ENCODE results near the gene CCDC180. TPM values are rescaled to one million over a fixed set of nuclear protein-coding genes. Genes with fewer than 3 reads are reported as not detected.

Gene CCDC180
- total and polyA plus RNA-seq, 9 of the 15 experiments (the other 6 are each of a cell fraction or from before 2014, with no cell fraction given) = 0.56 to 4.2 (median 2.5) TPM

DNA sequence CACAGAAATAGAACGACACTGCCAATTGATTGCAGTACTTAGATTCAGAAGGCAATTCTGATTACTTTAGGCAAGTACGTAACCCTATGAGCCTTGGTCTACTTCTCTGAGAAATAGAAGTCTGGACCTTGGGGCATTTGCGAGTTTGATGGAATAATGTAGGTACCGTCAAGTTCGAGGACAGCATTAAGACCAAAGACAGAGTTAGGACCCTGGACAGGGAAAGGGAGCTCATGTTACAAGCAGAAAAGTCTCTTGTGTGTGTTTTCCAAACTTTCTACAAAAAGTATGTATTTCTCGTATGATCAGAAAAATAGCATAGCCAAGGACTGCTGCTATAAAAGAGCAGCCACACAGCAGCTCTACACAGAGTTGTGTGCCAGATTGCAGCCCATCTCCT lies 20.1 kb downstream of the CCDC180 start (continued):
- TF ChIP-seq HNRNPK (IDR thresholded peaks at IDR 0.05; ENCODE audit: low read depth, low read length, poor library complexity, severe bottlenecking) = no peak
- TF ChIP-seq ELK3 (CRISPR knock-in tag; IDR thresholded peaks at IDR 0.05) = no peak

DNA sequence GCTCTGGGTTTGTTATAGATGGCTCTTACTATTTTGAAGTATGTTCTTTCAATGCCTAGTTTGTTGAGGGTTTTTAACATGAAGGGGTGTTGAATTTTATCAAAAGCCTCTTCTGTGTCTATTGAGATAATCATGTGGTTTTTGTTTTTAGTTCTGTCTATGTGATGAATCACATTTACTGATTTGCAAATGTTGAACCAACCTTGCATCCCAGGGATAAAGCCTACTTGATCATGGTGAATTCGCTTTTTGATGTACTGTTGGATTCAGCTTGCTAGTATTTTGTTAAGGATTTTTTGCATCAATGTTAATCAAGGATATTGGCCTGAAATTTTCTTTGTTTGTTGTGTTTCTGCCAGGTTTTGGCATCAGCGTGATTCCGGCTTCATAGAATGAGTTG lies 25.5 kb downstream of the CCDC180 start:
- ATAC-seq = no peak
- Histone ChIP-seq H3K9ac (ENCODE audit: insufficient read depth in 1 of 2, low read depth in 2 of 2, low read length in 2 of 2) (no peak overlapping the region), H3K27ac (ENCODE audit: extremely low read depth, low read depth, low read length) (no peak overlapping the region), H3K4me1 (replicated peaks in 1 of 2; ENCODE audit: control insufficient read depth in 2 of 2, insufficient read depth in 2 of 2, low read length in 2 of 2) (no peaks in the 10 kb centered on the region), H2AFZ (ENCODE audit: low read depth, low read length) (no peak overlapping the region), H3K79me2 (ENCODE audit: control insufficient read depth, insufficient read depth, low read length) (no peaks in the 10 kb centered on the region), H3K9me3 (replicated peaks; ENCODE audit: control insufficient read depth, insufficient read depth, low read depth, low read length) (no peaks in the 10 kb centered on the region), H3K27me3 (ENCODE audit: control insufficient read depth in 2 of 2, insufficient read depth in 2 of 2, low read length in 2 of 2) (no peaks in the 10 kb centered on the region), H3K36me3 (ENCODE audit: control insufficient read depth, insufficient read depth, low read length) (no peaks in the 10 kb centered on the region), H3K4me2 (ENCODE audit: insufficient read depth, low read length) (no peak overlapping the region), H4K20me1 (replicated peaks; ENCODE audit: control insufficient read depth, insufficient read depth, low read length) (no peaks in the 10 kb centered on the region), H3K4me3 (no peak overlapping the region), H3K9me1 (ENCODE audit: control insufficient read depth, insufficient read depth, low read length) (no peaks in the 10 kb centered on the region)
- in situ Hi-C loops (cut with MboI) = no loop called here
- ChIA-PET POLR2A (interaction anchor here (1.0 kb wide), 1 partner anchor 13 kb away, joined by 3 read pairs; no protein-coding TSS in a partner anchor), CTCF (ENCODE audit: low intra/inter-chr PET ratio) (no interaction called here)
- no TSS peak for BruUV-seq (replicated peaks)
- intact Hi-C loops (cut with micrococcal nuclease) = no loop called here
- no peak for FAIRE-seq
- peak; percentile 95 for TF ChIP-seq ZNF324 (CRISPR knock-in tag; IDR thresholded peaks at IDR 0.05)
- TF ChIP-seq POLR2A (conservative IDR thresholded peaks at IDR 0.05) = no peak
- TF ChIP-seq, protein P1, sequence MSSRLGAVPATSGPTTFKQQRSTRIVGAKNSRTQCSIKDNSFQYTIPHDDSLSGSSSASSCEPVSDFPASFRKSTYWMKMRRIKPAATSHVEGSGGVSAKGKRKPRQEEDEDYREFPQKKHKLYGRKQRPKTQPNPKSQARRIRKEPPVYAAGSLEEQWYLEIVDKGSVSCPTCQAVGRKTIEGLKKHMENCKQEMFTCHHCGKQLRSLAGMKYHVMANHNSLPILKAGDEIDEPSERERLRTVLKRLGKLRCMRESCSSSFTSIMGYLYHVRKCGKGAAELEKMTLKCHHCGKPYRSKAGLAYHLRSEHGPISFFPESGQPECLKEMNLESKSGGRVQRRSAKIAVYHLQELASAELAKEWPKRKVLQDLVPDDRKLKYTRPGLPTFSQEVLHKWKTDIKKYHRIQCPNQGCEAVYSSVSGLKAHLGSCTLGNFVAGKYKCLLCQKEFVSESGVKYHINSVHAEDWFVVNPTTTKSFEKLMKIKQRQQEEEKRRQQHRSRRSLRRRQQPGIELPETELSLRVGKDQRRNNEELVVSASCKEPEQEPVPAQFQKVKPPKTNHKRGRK (tag; IDR thresholded peaks at IDR 0.05) = no peak
- 71% methylated on average over 3 of the region's 3 CpGs for WGBS (ENCODE audit: insufficient coverage, low coverage, missing lambda C conversion rate)
- DNase-seq (ENCODE audit: extremely low read depth in 1 of 4, low spot score in 3 of 4) = no peak

Measured in K562 (cell line).